Neuron (in vitro differentiated cells): Measurements from ENCODE around the gene SLC6A7.

Source experiments
- H2AFZ ChIP-seq: one replicate; pipeline ENCODE4 v1.6.1; 2013; ENCODE audit warnings: low read depth, mild to moderate bottlenecking, inconsistent platforms, low read length, moderate library complexity
- H3K27me3 ChIP-seq: one replicate; pipeline ENCODE4 v1.6.1; 2013; ENCODE audit warnings: low read length; ENCODE audit not compliant: insufficient read depth
- H3K36me3 ChIP-seq: one replicate; pipeline ENCODE4 v1.6.1; 2013; ENCODE audit warnings: low read length; ENCODE audit not compliant: insufficient read depth
- H3K4me1 ChIP-seq: one replicate; pipeline ENCODE4 v1.6.1; 2013; ENCODE audit warnings: low read length; ENCODE audit not compliant: insufficient read depth
- H3K4me3 ChIP-seq: 2 replicates; pipeline ENCODE4 v1.5.1; 2013; ENCODE audit warnings: mild to moderate bottlenecking, low read length, moderate library complexity
- H3K9me3 ChIP-seq: one replicate; pipeline ENCODE4 v1.6.1; 2013; ENCODE audit warnings: low read length

The SLC6A7 gene

GRCh38 chr5:150159741-150160179 is 30.1 kb upstream of the SLC6A7 start:
- no peaks in the 10 kb centered on the region for H3K36me3 ChIP-seq
- peaks cover 23% of the 10 kb centered on the region for H3K4me1 ChIP-seq
- H2AFZ ChIP-seq, result no peak overlapping the region
- no peak overlapping the region for H3K4me3 ChIP-seq
- H3K27me3 ChIP-seq, result no peaks in the 10 kb centered on the region
- no peaks in the 10 kb centered on the region for H3K9me3 ChIP-seq

- H3K36me3 ChIP-seq, result no peaks in the 10 kb centered on the region
- H3K27me3 ChIP-seq, result no peaks in the 10 kb centered on the region
- H3K4me3 ChIP-seq, result no peak overlapping the region
- H2AFZ ChIP-seq, result no peak overlapping the region
- no peaks in the 10 kb centered on the region for H3K9me3 ChIP-seq
- H3K4me1 ChIP-seq, result peaks cover 15% of the 10 kb centered on the region
Measured at GRCh38 chr5:150160448-150161081, 29.3 kb upstream of the SLC6A7 start.

GRCh38 chr5:150161242-150162141 is 28.4 kb upstream of the SLC6A7 start:
- peak overlapping the region; percentile 5 for H3K4me3 ChIP-seq

DNA sequence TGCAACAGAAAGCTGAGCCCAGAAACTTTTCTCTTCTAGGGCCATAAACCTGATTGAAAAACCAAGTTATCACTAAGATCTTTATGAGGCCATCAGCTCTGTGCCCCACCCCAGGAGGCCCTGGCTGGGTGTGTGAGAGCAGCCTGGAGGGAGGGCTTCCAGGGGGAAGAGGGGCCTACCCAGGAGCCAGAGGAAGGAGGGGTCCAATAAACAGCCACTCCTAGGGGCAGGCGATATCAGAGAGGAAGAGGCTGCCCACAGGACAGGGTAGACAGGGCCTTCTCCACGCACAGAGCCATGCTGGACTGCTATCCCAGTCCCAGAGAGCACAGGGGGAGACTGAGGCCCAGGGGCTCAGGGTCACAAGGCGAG is 27.7 kb upstream of the SLC6A7 start:
- Histone ChIP-seq H3K9me3 (no peaks in the 10 kb centered on the region), H3K4me3 (no peak overlapping the region), H2AFZ (no peak overlapping the region), H3K4me1 (peaks cover 10% of the 10 kb centered on the region), H3K27me3 (peaks cover 3% of the 10 kb centered on the region), H3K36me3 (no peaks in the 10 kb centered on the region)

More at GRCh38 chr5:150161242-150162141, 28.4 kb upstream of the SLC6A7 start:
- H2AFZ ChIP-seq, result peak overlapping the region; percentile 14
- no peaks in the 10 kb centered on the region for H3K36me3 ChIP-seq
- no peaks in the 10 kb centered on the region for H3K9me3 ChIP-seq
- peaks cover 10% of the 10 kb centered on the region for H3K4me1 ChIP-seq
- peaks cover 3% of the 10 kb centered on the region for H3K27me3 ChIP-seq

DNA sequence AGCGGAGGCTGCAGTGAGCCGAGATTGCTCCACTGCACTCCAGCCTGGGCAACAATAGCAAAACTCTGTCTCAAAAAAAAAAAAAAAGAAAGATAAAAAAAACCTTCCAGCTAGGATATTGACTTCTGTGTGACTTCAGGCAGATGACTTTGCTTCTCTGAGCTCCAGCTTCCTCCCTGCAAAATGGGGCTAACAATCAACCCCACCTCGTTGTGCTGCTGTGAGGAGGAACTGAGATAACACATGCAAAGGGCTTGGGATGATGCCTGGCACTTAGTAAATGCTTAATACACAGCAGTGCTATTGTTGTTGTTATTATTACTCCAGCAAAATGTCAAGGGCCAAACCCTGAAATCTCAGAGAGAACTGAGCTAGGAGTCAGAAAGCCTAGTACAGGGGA is 26.8 kb upstream of the SLC6A7 start:
- H3K36me3 ChIP-seq, result no peaks in the 10 kb centered on the region
- no peak overlapping the region for H3K4me3 ChIP-seq
- H3K27me3 ChIP-seq, result peaks cover 6% of the 10 kb centered on the region
- H2AFZ ChIP-seq, result no peak overlapping the region
- H3K4me1 ChIP-seq, result peaks cover 10% of the 10 kb centered on the region
- H3K9me3 ChIP-seq, result no peaks in the 10 kb centered on the region

- no peaks in the 10 kb centered on the region for H3K36me3 ChIP-seq
- H3K4me1 ChIP-seq, result peaks cover 10% of the 10 kb centered on the region
Measured at GRCh38 chr5:150163547-150164059, 26.3 kb upstream of the SLC6A7 start.

DNA sequence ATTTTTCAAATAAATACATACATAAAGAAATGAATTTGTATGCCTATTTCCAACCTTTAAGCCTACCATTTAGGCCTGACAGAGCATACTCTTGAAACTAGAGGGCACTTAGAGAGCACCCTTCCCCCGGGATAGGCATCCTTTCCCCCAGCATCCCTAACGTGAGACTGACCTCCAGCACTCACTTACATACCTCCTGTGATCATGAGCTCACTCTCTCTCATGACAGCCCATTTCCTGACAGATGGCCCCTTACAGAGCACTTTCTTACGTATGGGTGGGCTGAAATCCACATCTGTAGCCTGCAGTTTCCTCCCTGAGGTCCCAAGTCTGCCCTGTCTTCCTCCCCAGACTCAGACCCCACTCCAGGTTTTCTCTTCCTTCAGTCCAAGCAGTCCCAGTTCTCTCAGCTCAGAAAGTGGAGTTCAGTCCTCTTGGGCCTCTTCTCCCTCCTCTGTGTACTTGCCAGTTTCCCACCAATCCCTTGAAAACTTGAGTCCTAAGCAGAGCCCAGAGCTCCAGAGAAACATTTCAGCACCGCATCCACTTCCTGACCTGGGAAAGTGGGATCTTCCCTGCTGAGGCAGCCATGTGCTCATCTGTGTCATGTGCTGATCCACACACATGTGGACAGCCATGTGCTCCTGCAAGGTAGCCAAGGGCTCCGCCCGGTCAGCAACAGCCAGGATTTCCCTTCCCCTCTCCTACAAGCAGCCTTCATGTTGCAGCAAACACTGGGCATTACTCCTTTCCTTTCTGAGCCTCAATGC is 25.5 kb upstream of the SLC6A7 start:
- Histone ChIP-seq H3K4me3 (no peak overlapping the region), H3K4me1 (peaks cover 10% of the 10 kb centered on the region), H2AFZ (no peak overlapping the region), H3K9me3 (no peaks in the 10 kb centered on the region), H3K27me3 (peaks cover 7% of the 10 kb centered on the region), H3K36me3 (no peaks in the 10 kb centered on the region)

More at GRCh38 chr5:150163547-150164059, 26.3 kb upstream of the SLC6A7 start:
- Histone ChIP-seq H3K4me3 (no peak overlapping the region), H3K27me3 (peaks cover 6% of the 10 kb centered on the region), H2AFZ (no peak overlapping the region), H3K9me3 (no peaks in the 10 kb centered on the region)

DNA sequence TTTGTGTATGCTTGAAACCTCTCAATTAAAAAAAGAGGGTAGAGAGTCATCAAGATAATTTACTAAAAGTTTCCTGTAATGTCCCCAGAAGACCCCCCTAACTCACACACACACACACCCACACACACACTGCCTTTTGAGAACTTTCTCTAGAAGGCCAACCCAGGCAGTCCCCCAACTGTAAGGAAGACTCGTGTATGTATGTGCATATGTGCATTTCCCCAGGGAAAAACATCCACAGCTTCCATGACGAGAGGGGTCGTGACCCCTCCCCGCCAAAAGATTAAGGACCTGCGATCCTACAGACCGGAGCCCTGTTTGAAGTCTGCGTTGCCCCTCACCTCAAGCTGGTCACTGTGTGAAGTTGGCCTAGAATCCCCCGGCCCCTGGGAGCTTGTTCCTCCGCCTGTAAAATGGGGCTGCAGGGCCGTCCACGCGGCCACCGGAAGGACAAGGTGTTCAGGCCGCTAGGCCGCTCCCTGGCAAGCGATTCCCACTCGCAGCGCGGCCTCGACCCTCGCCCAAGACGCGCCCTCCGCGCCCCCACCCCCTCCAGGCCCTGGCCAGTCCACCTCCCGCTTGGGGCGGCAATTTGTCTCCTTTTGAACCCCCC is 23.7 kb upstream of the SLC6A7 start:
- Histone ChIP-seq H3K36me3 (no peaks in the 10 kb centered on the region), H3K4me1 (peaks cover 3% of the 10 kb centered on the region), H3K4me3 (no peak overlapping the region), H2AFZ (no peak overlapping the region), H3K9me3 (no peaks in the 10 kb centered on the region), H3K27me3 (peaks cover 10% of the 10 kb centered on the region)

DNA sequence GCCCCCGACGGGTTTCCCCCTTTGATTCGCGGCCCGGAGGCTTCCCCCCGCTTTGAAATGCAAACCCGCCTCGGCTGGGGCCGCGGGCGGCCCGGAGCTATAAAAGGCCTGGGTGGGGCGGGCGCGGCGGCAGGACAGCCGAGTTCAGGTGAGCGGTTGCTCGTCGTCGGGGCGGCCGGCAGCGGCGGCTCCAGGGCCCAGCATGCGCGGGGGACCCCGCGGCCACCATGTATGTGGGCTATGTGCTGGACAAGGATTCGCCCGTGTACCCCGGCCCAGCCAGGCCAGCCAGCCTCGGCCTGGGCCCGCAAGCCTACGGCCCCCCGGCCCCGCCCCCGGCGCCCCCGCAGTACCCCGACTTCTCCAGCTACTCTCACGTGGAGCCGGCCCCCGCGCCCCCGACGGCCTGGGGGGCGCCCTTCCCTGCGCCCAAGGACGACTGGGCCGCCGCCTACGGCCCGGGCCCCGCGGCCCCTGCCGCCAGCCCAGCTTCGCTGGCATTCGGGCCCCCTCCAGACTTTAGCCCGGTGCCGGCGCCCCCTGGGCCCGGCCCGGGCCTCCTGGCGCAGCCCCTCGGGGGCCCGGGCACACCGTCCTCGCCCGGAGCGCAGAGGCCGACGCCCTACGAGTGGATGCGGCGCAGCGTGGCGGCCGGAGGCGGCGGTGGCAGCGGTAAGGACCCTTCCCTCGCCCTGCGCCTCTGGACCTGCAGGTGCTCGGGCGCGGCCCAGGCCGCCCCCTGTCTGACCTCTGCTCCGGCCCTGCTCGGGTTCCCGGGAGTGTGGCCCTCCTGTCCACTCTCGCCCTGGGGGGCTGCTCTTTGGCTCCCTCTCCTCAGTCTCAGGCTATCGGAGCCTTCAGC is 23.0 kb upstream of the SLC6A7 start, which contains the start of gene CDX1:
Gene CDX1, plus strand, starts transcription at position 129 of the 862 bp plus-strand sequence. Its CDS starts 99 bp downstream, at position 228.
- Histone ChIP-seq H3K27me3 (peaks cover 10% of the 10 kb centered on the region), H2AFZ (no peak within 1 kb of the TSS), H3K9me3 (no peaks in the 10 kb centered on the region), H3K36me3 (no peaks in the 10 kb centered on the region), H3K4me3 (no peak within 1 kb of the TSS), H3K4me1 (no peaks in the 10 kb centered on the region)

DNA sequence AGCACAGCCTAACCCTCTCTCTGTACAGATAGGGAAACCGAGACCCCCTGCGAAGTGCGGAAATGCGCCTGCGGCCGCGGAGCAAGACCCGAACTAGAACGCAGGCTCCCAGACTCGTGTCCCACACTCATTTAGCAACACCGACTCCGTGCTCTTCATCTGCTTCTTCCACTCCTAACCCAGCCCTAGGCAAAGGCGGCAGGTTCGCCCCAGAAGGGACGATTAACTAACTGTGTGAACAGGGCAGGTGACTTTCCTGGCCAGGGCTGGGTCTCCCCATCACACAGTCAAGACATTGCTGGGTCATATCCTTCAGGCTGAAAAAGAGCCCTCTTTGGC is 22.4 kb upstream of the SLC6A7 start:
- H3K9me3 ChIP-seq, result no peaks in the 10 kb centered on the region
- no peaks in the 10 kb centered on the region for H3K4me1 ChIP-seq
- no peaks in the 10 kb centered on the region for H3K36me3 ChIP-seq
- no peak overlapping the region for H3K4me3 ChIP-seq
- H2AFZ ChIP-seq, result no peak overlapping the region
- H3K27me3 ChIP-seq, result peaks cover 11% of the 10 kb centered on the region

DNA sequence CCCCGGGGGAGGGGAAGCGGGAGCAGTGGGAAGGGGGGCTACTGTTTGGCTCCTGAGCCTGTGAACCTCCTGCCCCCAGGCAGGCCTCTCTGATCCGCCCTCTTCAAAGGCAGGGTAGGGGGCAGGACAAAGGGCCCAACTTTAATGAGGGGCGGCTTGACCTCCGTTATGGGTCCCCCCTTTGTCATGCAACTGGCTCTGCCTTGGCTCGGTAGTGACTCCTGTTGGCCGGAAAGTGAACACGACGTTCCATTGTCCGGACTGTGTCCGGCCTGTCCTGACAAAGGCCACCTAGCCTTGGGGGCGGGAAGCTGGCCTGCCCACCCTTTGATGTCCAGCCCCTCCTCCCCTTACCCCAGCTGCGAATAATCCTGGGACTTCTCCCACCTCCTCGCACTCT is 22.0 kb upstream of the SLC6A7 start:
- Histone ChIP-seq H3K9me3 (no peaks in the 10 kb centered on the region), H3K27me3 (peaks cover 14% of the 10 kb centered on the region), H3K4me3 (no peak overlapping the region), H3K36me3 (no peaks in the 10 kb centered on the region), H2AFZ (no peak overlapping the region), H3K4me1 (no peaks in the 10 kb centered on the region)

DNA sequence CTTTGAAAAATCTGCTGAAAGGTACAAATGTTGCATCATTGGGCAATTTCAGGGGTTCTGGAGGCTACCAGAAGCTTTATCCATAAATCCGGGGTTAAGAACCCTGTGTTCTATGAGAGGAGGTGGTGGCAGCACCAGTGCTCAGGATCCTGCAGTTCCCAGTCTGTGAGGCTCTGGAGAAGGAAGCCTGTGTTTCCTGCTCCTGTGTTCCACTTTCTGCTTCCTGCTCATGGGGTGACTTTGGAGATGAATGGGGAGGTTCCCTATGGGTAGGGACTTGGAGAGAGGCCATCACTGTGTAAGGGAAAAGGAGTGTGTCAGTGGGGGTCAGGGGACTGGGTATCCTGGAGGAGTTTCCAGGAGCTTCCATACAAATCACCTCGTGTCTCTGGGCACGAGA is 21.0 kb upstream of the SLC6A7 start:
- Histone ChIP-seq H3K36me3 (no peaks in the 10 kb centered on the region), H2AFZ (no peak overlapping the region), H3K4me1 (no peaks in the 10 kb centered on the region), H3K4me3 (no peak overlapping the region), H3K27me3 (peaks cover 22% of the 10 kb centered on the region), H3K9me3 (no peaks in the 10 kb centered on the region)
